K562 (cell line): ENCODE data around the gene KCTD4.

ENCODE experiments used
- EZH2 ChIP-seq: IDR thresholded peaks from 2 replicates; pipeline ENCODE4 v1.6.1; 2012; ENCODE audit warnings: low read depth, mild to moderate bottlenecking, inconsistent platforms, low read length, borderline replicate concordance
- NCOA1 ChIP-seq: fragments of 450-650 bp; IDR thresholded peaks from 2 replicates; pipeline ENCODE4 v1.6.1; 2016; ENCODE audit warnings: low read depth
- RBFOX2 ChIP-seq: fragments of 200-400 bp; formaldehyde crosslinking; IDR thresholded peaks from 2 replicates; pipeline ENCODE4 v1.6.1; 2017; ENCODE audit warnings: low read depth, mild to moderate bottlenecking, low read length, moderate library complexity
- TEAD2 ChIP-seq: fragments of 450-650 bp; IDR thresholded peaks from 2 replicates; pipeline ENCODE4 v1.6.1; 2016; ENCODE audit warnings: missing genetic modification characterization, control low read depth, missing compliant biosample characterization
- TF ChIP-seq, protein P1 (sequence below), 3 experiments: fragments of 200-800 bp in 1 of 3; sonication (Bioruptor generic) in 1 of 3; sonication (generic) in 1 of 3; formaldehyde crosslinking in 1 of 3; IDR thresholded peaks; 2 replicates each; pipeline versions ENCODE4 v1.6.1 to v1.8.0; 2016 to 2022; ENCODE audit warnings: mild to moderate bottlenecking in 2 of 3, missing compliant biosample characterization in 2 of 3, missing genetic modification characterization in 2 of 3, missing genetic modification reagents in 1 of 3

- TF ChIP-seq RBFOX2 (no peak), NCOA1 (no peak), EZH2 (no peak), TEAD2 (tag) (no peak)
- TF ChIP-seq, protein P1, sequence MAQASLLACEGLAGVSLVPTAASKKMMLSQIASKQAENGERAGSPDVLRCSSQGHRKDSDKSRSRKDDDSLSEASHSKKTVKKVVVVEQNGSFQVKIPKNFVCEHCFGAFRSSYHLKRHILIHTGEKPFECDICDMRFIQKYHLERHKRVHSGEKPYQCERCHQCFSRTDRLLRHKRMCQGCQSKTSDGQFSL (CRISPR knock-in tag; IDR thresholded peaks at IDR 0.05), result no peak
- TF ChIP-seq, protein P1 (tag; IDR thresholded peaks at IDR 0.05), result no peak
Measured at GRCh38 chr13:45232591-45232990, 31.7 kb upstream of the KCTD4 start.
